Endothelial cell of umbilical vein (primary cell): Measurements from ENCODE around the gene NFATC2IP. TPM values are rescaled to one million over a fixed set of nuclear protein-coding genes. Genes with fewer than 3 reads are reported as not detected.

Experiments
- BruUV-seq: library from RNA; stranded (reverse); fragments of 400-500 nt; replicated peaks from 2 replicates; lab custom pipeline; 2021; lab: Mats Ljungman, UMichigan
- CTCF ChIA-PET: fragments of 300-600, 350-600 bp; sonication (Branson Sonifier 250); formaldehyde crosslinking; loops from one replicate; lab custom pipeline; 2021; ENCODE audit warnings: antibody characterized with exemption, inconsistent platforms; lab: Charles Lee
- POLR2A ChIA-PET: fragments of 300-600, 350-600 bp; sonication (Branson Sonifier 250); formaldehyde crosslinking; loops from one replicate; lab custom pipeline; 2021; ENCODE audit warnings: antibody characterized with exemption, inconsistent platforms; lab: Charles Lee
- DNase-seq: peaks from one replicate; pipeline ENCODE4 v3.0.0-alpha.2; 2011; ENCODE audit warnings: low read depth, low spot score
- FAIRE-seq: peaks from 2 replicates; lab custom pipeline; 2011; peaks lifted over from hg19 to GRCh38; lab: Jason Lieb, UNC
- H2AFZ ChIP-seq: 2 replicates; pipeline ENCODE4 v1.6.0; 2012; ENCODE audit warnings: low read depth, low read length, control low read depth, inconsistent platforms
- H3K27ac ChIP-seq: 2 replicates; pipeline ENCODE4 v1.5.1; 2011; ENCODE audit warnings: low read depth, mild to moderate bottlenecking, control low read depth, low read length, moderate library complexity; ENCODE audit not compliant: insufficient read depth
- H3K27me3 ChIP-seq, 2 experiments: 2 replicates each; pipeline versions ENCODE4 v1.6.0 to v1.6.1; 2011; ENCODE audit warnings: low read length in 2 of 2, mixed read lengths in 1 of 2; ENCODE audit not compliant: control insufficient read depth in 2 of 2, insufficient read depth in 2 of 2
- H3K36me3 ChIP-seq, 2 experiments: 2 replicates in 1 of 2; 3 replicates in 1 of 2; pipeline ENCODE4 v1.5.1; 2011; ENCODE audit warnings: low read length in 2 of 2, mild to moderate bottlenecking in 1 of 2, moderate library complexity in 1 of 2; ENCODE audit not compliant: control insufficient read depth in 2 of 2, insufficient read depth in 2 of 2; ENCODE audit errors: extremely low read depth in 1 of 2
- H3K4me1 ChIP-seq: 3 replicates; pipeline ENCODE4 v1.5.1; 2011; ENCODE audit warnings: mild to moderate bottlenecking, low read length; ENCODE audit not compliant: control insufficient read depth, insufficient read depth; ENCODE audit errors: extremely low read depth
- H3K4me2 ChIP-seq: 2 replicates; pipeline ENCODE4 v1.6.1; 2011; ENCODE audit warnings: low read length, control low read depth, mixed read lengths; ENCODE audit not compliant: insufficient read depth
- H3K4me3 ChIP-seq, 3 experiments: fragments of 200-600 bp in 1 of 3; sonication (generic), shearing (Covaris generic) in 1 of 3; replicated peaks in 1 of 3; 2 replicates each; pipeline ENCODE4 v1.5.1; 2011 to 2016; ENCODE audit warnings: control low read depth in 3 of 3, low read length in 3 of 3, mild to moderate bottlenecking in 2 of 3, inconsistent platforms in 1 of 3, low read depth in 1 of 3, moderate library complexity in 1 of 3; ENCODE audit not compliant: insufficient read depth in 1 of 3
- H3K79me2 ChIP-seq: 2 replicates; pipeline ENCODE4 v1.6.0; 2012; ENCODE audit warnings: low read length, inconsistent platforms; ENCODE audit not compliant: control insufficient read depth, insufficient read depth
- H3K9ac ChIP-seq: replicated peaks from 2 replicates; pipeline ENCODE3; 2011; ENCODE audit warnings: low read length, control low read depth; ENCODE audit not compliant: insufficient read depth; ENCODE audit errors: extremely low read depth
- H3K9me1 ChIP-seq: replicated peaks from 3 replicates; pipeline ENCODE4 v1.6.0; 2011; ENCODE audit warnings: mild to moderate bottlenecking, low read length; ENCODE audit not compliant: control insufficient read depth, insufficient read depth; ENCODE audit errors: extremely low read depth
- H3K9me3 ChIP-seq: replicated peaks from 2 replicates; pipeline ENCODE4 v1.5.1; 2012; ENCODE audit warnings: low read length, inconsistent platforms; ENCODE audit not compliant: control insufficient read depth, insufficient read depth
- H4K20me1 ChIP-seq: replicated peaks from 2 replicates; pipeline ENCODE3; 2011; ENCODE audit warnings: mild to moderate bottlenecking, low read length; ENCODE audit not compliant: control insufficient read depth, insufficient read depth; ENCODE audit errors: extremely low read depth
- CTCF ChIP-seq, 2 donors: IDR thresholded peaks; 1 replicate in 1 of 2; 2 replicates in 1 of 2; pipeline ENCODE4 v1.5.1; 2011; ENCODE audit warnings: low read length in 2 of 2, mild to moderate bottlenecking in 2 of 2, moderate library complexity in 2 of 2, control low read depth in 1 of 2, inconsistent platforms in 1 of 2, low read depth in 1 of 2; ENCODE audit not compliant: insufficient read depth in 1 of 2; ENCODE audit errors: extremely low read depth in 1 of 2
- EZH2 ChIP-seq: IDR thresholded peaks from 2 replicates; pipeline ENCODE4 v1.6.1; 2012; ENCODE audit warnings: borderline replicate concordance, low read depth, mild to moderate bottlenecking, moderate library complexity, low read length, inconsistent platforms; ENCODE audit not compliant: severe bottlenecking
- FOS ChIP-seq: IDR thresholded peaks from 2 replicates; pipeline ENCODE4 v1.6.1; 2011; ENCODE audit warnings: mild to moderate bottlenecking, low read length, moderate library complexity, borderline replicate concordance; ENCODE audit not compliant: insufficient read depth
- GATA2 ChIP-seq: IDR thresholded peaks from 2 replicates; pipeline ENCODE4 v1.7.0; 2011; ENCODE audit warnings: low read depth, mild to moderate bottlenecking, moderate library complexity, mixed read lengths, low read length; ENCODE audit not compliant: insufficient read length, insufficient read depth
- JUN ChIP-seq: IDR thresholded peaks from 2 replicates; pipeline ENCODE4 v1.6.1; 2011; ENCODE audit warnings: borderline replicate concordance, low read depth; ENCODE audit not compliant: insufficient read length, insufficient read depth
- MYC ChIP-seq: IDR thresholded peaks from one replicate; pipeline ENCODE4 v1.6.1; 2011; ENCODE audit warnings: mild to moderate bottlenecking, low read depth, low read length
- POLR2A ChIP-seq: IDR thresholded peaks from 2 replicates; pipeline ENCODE4 v1.6.1; 2012; ENCODE audit warnings: low read depth, mild to moderate bottlenecking, control low read depth, low read length
- POLR2AphosphoS5 ChIP-seq: IDR thresholded peaks from 2 replicates; pipeline ENCODE4 v1.6.1; 2012; ENCODE audit warnings: low read depth, mild to moderate bottlenecking, control low read depth, low read length, moderate library complexity; ENCODE audit not compliant: insufficient read depth
- dilution Hi-C: fragments of 300-500 bp; cut with MboI; formaldehyde crosslinking; loops from one replicate; pipeline ENCODE4 v1.15.0; 2019; ENCODE audit warnings: low sequenced_read_pairs; ENCODE audit not compliant: extremely low pct_ligation_motif_present
- intact Hi-C: fragments of 100-400 bp; cut with micrococcal nuclease; formaldehyde crosslinking; loops from one replicate; pipeline ENCODE4 v1.10.0; 2022
- polyA plus RNA-seq, 4 experiments: library from polyadenylated mRNA; depleted of rRNA in 3 of 4; stranded (reverse) in 3 of 4; unstranded in 1 of 4; fragments of >200 nt; gene quantifications; 2 replicates each; pipeline versions ENCODE4 v1.2.1 to v1.2.3, GENCODE V29; 2011 to 2012; ENCODE audit warnings: missing spikeins in 1 of 4
- total RNA-seq: library from RNA; stranded (reverse); gene quantifications from 2 replicates; pipeline ENCODE4 v1.2.3, GENCODE V29; 2021
- TF ChIP-seq, protein P1 (sequence below): IDR thresholded peaks from 2 replicates; pipeline ENCODE4 v1.6.1; 2011; ENCODE audit not compliant: insufficient read depth, insufficient read length

NFATC2IP gene
- total and polyA plus RNA-seq, 2 donors (not counting 3 experiments of a cell fraction or from before 2014, with no cell fraction given), result 64.1 to 69.6 TPM

DNA sequence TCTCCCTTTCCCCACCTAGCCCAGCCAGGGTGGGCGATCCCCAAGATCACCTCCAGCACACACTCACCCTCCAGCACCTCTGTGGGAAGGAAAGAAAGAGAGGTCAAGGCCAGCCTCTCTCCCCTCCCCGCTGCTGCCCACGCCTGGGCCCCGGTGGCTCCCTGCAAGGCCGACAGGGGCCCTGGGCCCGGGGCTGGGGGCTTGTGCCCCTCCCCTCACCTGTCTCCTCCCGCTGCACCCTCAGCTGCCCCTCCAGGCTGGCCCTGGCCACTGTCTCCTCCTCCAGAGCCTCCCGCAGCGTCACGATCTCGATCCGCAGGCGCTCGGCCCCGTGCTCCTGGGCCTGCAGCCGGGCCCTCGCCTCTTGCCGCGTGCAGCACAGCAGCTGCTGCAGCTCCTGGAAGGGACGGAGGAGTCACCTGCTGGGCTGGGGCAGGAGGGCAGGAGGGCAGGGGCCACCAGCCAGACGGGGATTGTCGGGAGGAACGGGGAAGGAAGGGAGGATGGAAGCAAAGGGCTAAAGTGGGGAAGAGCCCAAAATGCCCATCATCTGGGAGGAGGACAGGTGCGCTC lies 44.9 kb upstream of the NFATC2IP start:
- Histone ChIP-seq H3K27ac (no peak overlapping the region), H4K20me1 (no peaks in the 10 kb centered on the region), H3K9ac (no peak overlapping the region), H3K4me1 (no peaks in the 10 kb centered on the region), H3K4me3 (no peak overlapping the region), H3K36me3 (peaks cover 0 to 16% of the 10 kb centered on the region in 2 experiments), H3K9me1 (no peaks in the 10 kb centered on the region), H3K4me2 (no peak overlapping the region), H3K27me3 (no peaks in the 10 kb centered on the region), H3K9me3 (no peaks in the 10 kb centered on the region), H2AFZ (no peak overlapping the region), H3K79me2 (no peaks in the 10 kb centered on the region)
- FAIRE-seq (no peak), DNase-seq (no peak)
- no peak for TF ChIP-seq POLR2AphosphoS5
- TF ChIP-seq, protein P1, sequence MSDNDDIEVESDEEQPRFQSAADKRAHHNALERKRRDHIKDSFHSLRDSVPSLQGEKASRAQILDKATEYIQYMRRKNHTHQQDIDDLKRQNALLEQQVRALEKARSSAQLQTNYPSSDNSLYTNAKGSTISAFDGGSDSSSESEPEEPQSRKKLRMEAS, result no peak
- TF ChIP-seq EZH2, result no peak
- TF ChIP-seq POLR2A, result no peak
- no peak for TF ChIP-seq FOS
- no peak for TF ChIP-seq CTCF (IDR thresholded peaks at IDR 0.05; ENCODE audit: extremely low read depth in 1 of 2, insufficient read depth in 1 of 2, low read depth in 1 of 2, low read length in 2 of 2)
- no peak for TF ChIP-seq MYC
- TF ChIP-seq GATA2, result no peak
- TF ChIP-seq JUN, result no peak
- dilution Hi-C loops (no loop called here), intact Hi-C loops (no loop called here)
- ChIA-PET POLR2A (interaction anchor here (0.6 kb wide), 1 partner anchor 13 kb away, joined by 3 read pairs; no protein-coding TSS in a partner anchor), CTCF (no interaction called here)
- no TSS peak for BruUV-seq
